ENCODE measurements around the gene L2HGDH. TPM values are rescaled to one million over a fixed set of nuclear protein-coding genes. Genes with fewer than 3 reads are reported as not detected.
A peak's percentile ranks its signal among the peaks of the same experiment; 100 is the strongest.
"Not testable (repeated sequence)": the region's sequence is repeated elsewhere in the genome, so short reads cannot be mapped to it uniquely, and the experiment has no call there.

The L2HGDH gene
- polyA plus RNA-seq, 2 of the 4 experiments (the other 2 are of a cell fraction), result 14.5 to 18.1 TPM

DNA sequence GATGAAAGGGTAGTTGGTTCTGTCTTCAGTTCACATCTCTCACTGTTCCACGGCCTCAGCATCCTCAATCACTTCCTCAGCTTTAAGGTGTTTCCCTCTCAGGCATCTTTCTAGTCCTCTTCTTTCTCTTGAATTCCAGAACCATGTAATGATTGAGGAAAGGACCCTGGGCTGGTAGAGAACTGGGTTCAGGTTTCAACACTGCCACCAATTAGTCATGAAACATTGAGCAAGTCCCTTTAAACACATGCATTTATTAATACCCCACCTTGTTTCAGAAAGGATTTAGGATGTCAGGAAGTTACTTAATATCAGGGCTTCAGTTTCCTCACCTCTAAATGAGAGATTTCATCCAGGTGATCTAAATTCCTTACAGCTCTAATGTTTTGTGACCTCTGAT lies 7.3 kb upstream of the L2HGDH start:
- POLR2A ChIA-PET, result no interaction called here
- TF ChIP-seq, protein P1, sequence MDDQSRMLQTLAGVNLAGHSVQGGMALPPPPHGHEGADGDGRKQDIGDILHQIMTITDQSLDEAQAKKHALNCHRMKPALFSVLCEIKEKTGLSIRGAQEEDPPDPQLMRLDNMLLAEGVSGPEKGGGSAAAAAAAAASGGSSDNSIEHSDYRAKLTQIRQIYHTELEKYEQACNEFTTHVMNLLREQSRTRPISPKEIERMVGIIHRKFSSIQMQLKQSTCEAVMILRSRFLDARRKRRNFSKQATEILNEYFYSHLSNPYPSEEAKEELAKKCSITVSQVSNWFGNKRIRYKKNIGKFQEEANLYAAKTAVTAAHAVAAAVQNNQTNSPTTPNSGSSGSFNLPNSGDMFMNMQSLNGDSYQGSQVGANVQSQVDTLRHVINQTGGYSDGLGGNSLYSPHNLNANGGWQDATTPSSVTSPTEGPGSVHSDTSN (IDR thresholded peaks at IDR 0.05), result no peak
- TF ChIP-seq ZSCAN20 (CRISPR knock-in tag; IDR thresholded peaks at IDR 0.05) (no peak), CHD2 (IDR thresholded peaks at IDR 0.05; ENCODE audit: low read length, partially characterized antibody) (no peak), ESRRA (IDR thresholded peaks at IDR 0.05; ENCODE audit: borderline replicate concordance, low read length) (no peak), POLR2A (IDR thresholded peaks at IDR 0.05; ENCODE audit: low read length) (no peak), RARB (CRISPR knock-in tag; IDR thresholded peaks at IDR 0.05) (no peak)
- H3K4me3 ChIP-seq, result no peak overlapping the region
- CTCF ChIA-PET, result interaction anchor here (1.2 to 3.1 kb wide), 4 partner anchors 8 to 224 kb away, joined by 3 to 17 read pairs (median 6); no protein-coding TSS in a partner anchor
- H3K4me2 ChIP-seq, result no peak overlapping the region
- no peaks in the 10 kb centered on the region for H3K9me3 ChIP-seq
- DNase-seq (ENCODE audit: low read depth in 1 of 2, low spot score in 1 of 2) (no peak), FAIRE-seq (no peak), ATAC-seq (no peak)
- 86% methylated on average over 1 of the region's 1 CpG for WGBS (ENCODE audit: missing lambda C conversion rate)
- H3K4me1 ChIP-seq, result peaks cover 11% of the 10 kb centered on the region
- H3K27ac ChIP-seq, result no peak overlapping the region

DNA sequence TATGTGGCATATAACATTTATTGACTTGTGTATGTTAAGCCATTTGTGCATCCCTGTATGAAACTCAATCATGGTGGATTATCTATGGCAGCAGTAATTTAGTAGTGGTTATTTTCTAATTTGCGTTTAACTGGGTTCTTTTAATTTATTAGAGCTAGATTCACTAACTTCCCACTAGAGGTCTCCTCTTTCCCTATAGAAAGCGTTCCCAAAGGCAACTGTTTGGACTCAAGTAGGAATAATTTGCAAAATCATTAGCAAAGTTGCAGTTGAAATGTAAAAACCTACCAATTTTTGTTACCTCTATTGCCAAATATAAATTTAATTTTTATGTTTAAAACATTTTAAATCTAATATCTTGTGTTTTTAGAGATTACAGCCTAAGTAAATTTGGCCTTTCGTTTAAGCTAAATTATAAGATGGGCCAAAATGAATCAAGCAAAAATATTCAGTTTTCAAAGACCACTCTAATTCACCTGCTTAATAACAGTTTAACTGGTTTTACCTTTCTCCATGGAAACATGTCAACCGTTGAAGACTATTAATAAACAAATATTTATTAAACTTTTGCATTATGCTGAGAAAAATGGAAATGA lies 6.1 kb upstream of the L2HGDH start:
- 48% methylated on average over 4 of the region's 4 CpGs for WGBS (ENCODE audit: missing lambda C conversion rate)
- FAIRE-seq, result no peak

DNA sequence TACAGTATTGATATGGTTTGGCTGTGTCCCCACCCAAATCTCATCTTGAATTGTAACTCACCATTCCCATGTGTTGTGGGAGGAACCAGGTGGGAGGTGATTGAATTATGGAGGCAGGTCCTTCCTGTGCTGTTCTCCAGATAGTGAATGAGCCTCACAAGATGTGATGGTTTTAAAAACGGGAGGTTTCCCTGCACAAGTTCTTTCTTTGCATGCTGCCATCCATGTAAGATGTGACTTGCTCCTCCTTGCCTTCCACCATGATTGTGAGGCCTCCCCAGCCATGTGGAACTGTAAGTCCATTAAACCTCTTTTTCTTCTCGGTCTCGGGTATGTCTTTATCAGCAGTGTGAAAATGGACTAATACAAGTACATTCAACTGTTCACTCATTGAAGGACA lies 2.1 kb upstream of the L2HGDH start:
- H3K27ac ChIP-seq; H3K4me3 ChIP-seq; FAIRE-seq; H3K9me3 ChIP-seq; ATAC-seq; DNase-seq (ENCODE audit: low read depth in 1 of 2, low spot score in 1 of 2); POLR2A ChIA-PET; H3K4me2 ChIP-seq: not testable (repeated sequence)
- CTCF ChIA-PET, result interaction anchor here (0.9 kb wide), 1 partner anchor 218 kb away, joined by 3 read pairs; the partner anchor contains the start of gene MAP4K5
- 90% methylated on average over 3 of the region's 3 CpGs for WGBS (ENCODE audit: missing lambda C conversion rate)
- peaks cover 10% of the 10 kb centered on the region; the same call in 2 of the 3 replicates for H3K4me1 ChIP-seq

More for the DNA sequence above, 6.1 kb upstream of the L2HGDH start:
- ChIA-PET POLR2A (interaction anchor here (0.7 kb wide), 1 partner anchor 9 kb away, joined by 3 read pairs; no protein-coding TSS in a partner anchor), CTCF (interaction anchor here (0.8 to 1.3 kb wide), 6 partner anchors 11 to 460 kb away, joined by 3 to 4 read pairs (median 3); partner anchors contain the start of gene MAP4K5)
- peak; percentile 46 to 56 for DNase-seq (ENCODE audit: low read depth in 1 of 2, low spot score in 1 of 2)
- Histone ChIP-seq H3K9me3 (no peaks in the 10 kb centered on the region), H3K4me3 (no peak overlapping the region), H3K4me1 (peaks cover 14% of the 10 kb centered on the region), H3K27ac (no peak overlapping the region), H3K4me2 (no peak overlapping the region)
- no peak for ATAC-seq
- TF ChIP-seq, protein P2, sequence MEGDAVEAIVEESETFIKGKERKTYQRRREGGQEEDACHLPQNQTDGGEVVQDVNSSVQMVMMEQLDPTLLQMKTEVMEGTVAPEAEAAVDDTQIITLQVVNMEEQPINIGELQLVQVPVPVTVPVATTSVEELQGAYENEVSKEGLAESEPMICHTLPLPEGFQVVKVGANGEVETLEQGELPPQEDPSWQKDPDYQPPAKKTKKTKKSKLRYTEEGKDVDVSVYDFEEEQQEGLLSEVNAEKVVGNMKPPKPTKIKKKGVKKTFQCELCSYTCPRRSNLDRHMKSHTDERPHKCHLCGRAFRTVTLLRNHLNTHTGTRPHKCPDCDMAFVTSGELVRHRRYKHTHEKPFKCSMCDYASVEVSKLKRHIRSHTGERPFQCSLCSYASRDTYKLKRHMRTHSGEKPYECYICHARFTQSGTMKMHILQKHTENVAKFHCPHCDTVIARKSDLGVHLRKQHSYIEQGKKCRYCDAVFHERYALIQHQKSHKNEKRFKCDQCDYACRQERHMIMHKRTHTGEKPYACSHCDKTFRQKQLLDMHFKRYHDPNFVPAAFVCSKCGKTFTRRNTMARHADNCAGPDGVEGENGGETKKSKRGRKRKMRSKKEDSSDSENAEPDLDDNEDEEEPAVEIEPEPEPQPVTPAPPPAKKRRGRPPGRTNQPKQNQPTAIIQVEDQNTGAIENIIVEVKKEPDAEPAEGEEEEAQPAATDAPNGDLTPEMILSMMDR (IDR thresholded peaks at IDR 0.05), result peak; percentile 73
- TF ChIP-seq HEYL (CRISPR knock-in tag; IDR thresholded peaks at IDR 0.05) (no peak), TP53 (CRISPR knock-in tag; IDR thresholded peaks at IDR 0.05) (no peak), BHLHE40 (IDR thresholded peaks at IDR 0.05; ENCODE audit: low read depth, low read length) (no peak), NPAS2 (CRISPR knock-in tag; IDR thresholded peaks at IDR 0.05; ENCODE audit: borderline replicate concordance) (no peak), RAD21 (conservative IDR thresholded peaks at IDR 0.05 in 1 of 2, IDR thresholded peaks at IDR 0.05 in 1 of 2) (peak; percentile 61 to 65), HOXB5 (CRISPR knock-in tag; IDR thresholded peaks at IDR 0.05) (no peak), E2F6 (IDR thresholded peaks at IDR 0.05; ENCODE audit: borderline replicate concordance, low read depth) (no peak), HOXA7 (CRISPR knock-in tag; IDR thresholded peaks at IDR 0.05) (no peak), MYC (IDR thresholded peaks at IDR 0.05; ENCODE audit: borderline replicate concordance, low read length) (no peak), ZC3H11A (IDR thresholded peaks at IDR 0.05) (no peak), RNF2 (IDR thresholded peaks at IDR 0.05; ENCODE audit: borderline replicate concordance, low read depth) (no peak), ZFP36 (IDR thresholded peaks at IDR 0.05; ENCODE audit: borderline replicate concordance, partially characterized antibody) (no peak), GATA3 (IDR thresholded peaks at IDR 0.05; ENCODE audit: borderline replicate concordance) (no peak), SREBF2 (IDR thresholded peaks at IDR 0.05) (no peak), ZNF302 (CRISPR knock-in tag; IDR thresholded peaks at IDR 0.05) (no peak), CBX8 (IDR thresholded peaks at IDR 0.05) (no peak), HMGXB4 (CRISPR knock-in tag; IDR thresholded peaks at IDR 0.05; ENCODE audit: borderline replicate concordance) (no peak), SMC3 (IDR thresholded peaks at IDR 0.05) (peak; percentile 52), FOXS1 (CRISPR knock-in tag; IDR thresholded peaks at IDR 0.05) (no peak)
- TF ChIP-seq, protein P3, sequence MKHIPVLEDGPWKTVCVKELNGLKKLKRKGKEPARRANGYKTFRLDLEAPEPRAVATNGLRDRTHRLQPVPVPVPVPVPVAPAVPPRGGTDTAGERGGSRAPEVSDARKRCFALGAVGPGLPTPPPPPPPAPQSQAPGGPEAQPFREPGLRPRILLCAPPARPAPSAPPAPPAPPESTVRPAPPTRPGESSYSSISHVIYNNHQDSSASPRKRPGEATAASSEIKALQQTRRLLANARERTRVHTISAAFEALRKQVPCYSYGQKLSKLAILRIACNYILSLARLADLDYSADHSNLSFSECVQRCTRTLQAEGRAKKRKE (CRISPR knock-in tag; IDR thresholded peaks at IDR 0.05; ENCODE audit: low read depth), result no peak
